Caki2 (cell line): ENCODE data around the gene MGAT5B. TPM values are rescaled to one million over a fixed set of nuclear protein-coding genes. Genes with fewer than 3 reads are reported as not detected.
"Not testable (repeated sequence)": the region's sequence is repeated elsewhere in the genome, so short reads cannot be mapped to it uniquely, and the experiment has no call there.

Source experiments
- DNase-seq: peaks from one replicate; pipeline ENCODE4 v3.0.0-alpha.2; 2015; ENCODE audit warnings: low read depth
- in situ Hi-C: cut with HindIII; loops from 2 replicates; pipeline ENCODE4 v1.10.0; 2016; ENCODE audit warnings: low sequenced_read_pairs, low pct_unique_long_range_greater_than_20kb, mixed read lengths
- total RNA-seq: library from RNA; depleted of rRNA; stranded (reverse); fragments of >200 nt; shearing (Covaris generic); gene quantifications from 2 replicates; pipeline ENCODE4 v1.2.3, GENCODE V29; 2014; ENCODE audit warnings: low replicate concordance; rRNA removed

MGAT5B gene
- 3.1 and 9.6 TPM in 2 replicates for total RNA-seq

DNA sequence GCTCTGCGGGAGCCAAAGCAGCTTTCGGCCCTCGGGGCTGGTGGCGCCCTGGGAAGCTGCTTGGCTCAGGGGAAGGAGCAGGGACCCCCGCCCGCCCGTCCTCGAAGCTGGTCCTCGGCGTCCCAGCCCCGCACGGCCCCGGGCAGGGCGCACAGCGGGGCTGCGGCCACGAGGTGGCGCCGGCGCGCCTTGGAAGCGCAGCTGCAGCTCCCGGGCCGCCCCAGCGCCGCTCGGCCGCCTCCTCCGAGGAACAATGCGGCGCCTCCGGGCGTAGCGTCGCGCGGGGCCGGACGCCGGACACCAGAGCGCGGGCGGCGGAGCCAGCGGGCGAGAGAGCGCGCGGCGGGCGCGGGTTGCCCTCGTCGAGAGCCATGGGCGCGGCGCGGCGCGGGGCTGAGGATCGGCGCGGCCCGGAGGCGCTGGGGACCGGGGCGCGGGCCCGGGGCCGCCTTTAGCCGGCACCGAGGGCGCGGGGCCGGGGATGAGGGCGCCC is at the start of gene MGAT5B:
TSS of gene MGAT5B (plus strand) at position 229 of the 493 bp plus-strand sequence. CDS start 626 bp downstream, outside the sequence.
- in situ Hi-C loops: no loop called here

GRCh38 chr17:76820039-76820438 is 48.2 kb upstream of the MGAT5B start:
- DNase-seq: no peak
- in situ Hi-C loops: no loop called here

More for the DNA sequence above, at the start of gene MGAT5B:
- peak; percentile 69 for DNase-seq

DNA sequence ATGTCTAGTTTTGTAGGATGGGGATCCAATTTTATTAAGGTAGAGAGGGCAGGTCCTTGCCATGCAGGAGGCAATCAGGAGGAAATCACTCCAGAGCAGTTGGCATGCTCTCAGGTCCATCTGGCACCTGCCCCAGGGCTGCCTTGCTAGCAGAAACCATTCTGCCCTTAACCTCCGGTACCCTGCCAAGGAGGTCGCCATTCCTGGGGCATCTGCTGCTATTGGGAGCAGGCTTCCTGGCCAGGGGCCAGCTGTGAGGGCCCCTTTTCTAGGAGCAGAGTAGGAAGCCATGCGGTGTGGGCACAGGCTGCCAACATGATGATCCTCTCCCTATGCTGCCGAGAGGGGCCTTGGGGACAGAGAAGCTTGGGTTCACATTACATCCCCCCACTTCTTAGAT is 47.6 kb upstream of the MGAT5B start:
- DNase-seq: no peak

DNA sequence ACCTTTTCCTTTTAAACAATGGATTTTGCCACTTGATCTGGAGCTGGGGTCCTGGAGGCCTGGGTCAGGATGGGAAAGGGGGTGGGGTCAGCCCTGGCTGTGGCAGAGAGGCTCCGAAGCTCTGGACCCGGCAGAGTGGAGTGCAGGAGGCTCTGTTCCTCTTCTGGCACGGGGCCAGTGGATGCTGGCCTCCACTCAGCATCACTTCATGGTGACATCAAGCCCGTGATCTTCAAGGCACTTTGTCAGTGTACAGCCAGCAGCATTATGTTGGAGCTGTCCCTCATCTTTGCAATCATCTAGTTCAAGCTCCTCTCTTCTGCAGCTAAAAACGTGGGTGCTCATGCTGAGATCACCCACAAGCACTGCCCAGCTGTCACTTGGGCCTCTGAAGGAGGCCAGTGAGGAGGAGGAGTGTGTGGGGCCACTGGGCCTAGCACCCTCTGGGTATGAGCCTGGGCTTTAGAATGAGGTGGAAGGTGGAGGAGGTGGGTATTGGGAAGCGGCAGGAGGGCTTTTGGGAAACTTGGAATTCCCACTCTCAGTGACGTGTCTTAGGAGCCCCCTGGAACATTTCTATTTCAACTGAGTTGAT is 45.9 kb upstream of the MGAT5B start:
- in situ Hi-C loops: no loop called here
- no peak for DNase-seq

More for the DNA sequence above, 47.6 kb upstream of the MGAT5B start:
- in situ Hi-C loops: no loop called here

GRCh38 chr17:76824093-76824492 is 44.1 kb upstream of the MGAT5B start:
- in situ Hi-C loops: no loop called here

DNA sequence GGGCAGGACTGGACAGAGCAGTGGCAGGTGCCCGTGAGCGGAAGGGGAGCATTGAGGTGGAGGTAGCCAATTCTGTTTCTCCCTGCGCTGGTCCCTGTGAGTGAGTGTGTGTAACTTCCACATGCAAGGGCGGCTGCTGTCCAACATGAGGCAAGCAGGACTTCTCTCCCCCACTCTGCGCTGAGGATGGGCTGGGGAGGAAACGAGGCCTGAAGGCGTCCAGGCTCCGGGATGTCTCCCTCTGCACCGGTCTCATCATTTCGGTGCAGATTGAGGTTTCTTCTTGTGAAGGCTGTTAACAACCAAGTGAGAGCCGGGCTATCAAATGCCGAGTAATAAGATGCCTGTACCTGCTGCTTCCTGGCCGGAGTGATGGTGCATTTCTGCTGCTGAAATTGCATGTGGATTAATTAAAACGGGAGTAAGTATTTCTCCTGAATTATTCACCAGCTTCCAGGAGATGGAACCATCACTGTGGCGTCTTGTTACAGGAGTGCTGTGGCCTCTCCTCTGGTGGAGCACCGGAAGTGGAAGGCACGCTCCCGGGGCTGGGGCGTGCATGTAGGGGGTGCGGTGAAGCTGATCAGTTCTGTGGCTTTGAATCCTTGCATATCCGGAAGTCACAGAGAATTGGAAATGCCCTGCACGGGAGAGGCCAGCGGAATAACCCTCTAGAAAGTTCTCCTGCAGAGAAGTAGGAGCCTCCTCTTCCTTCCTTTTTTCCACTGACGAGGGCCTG is 41.7 kb upstream of the MGAT5B start:
- in situ Hi-C loops: no loop called here

More at GRCh38 chr17:76824093-76824492, 44.1 kb upstream of the MGAT5B start:
- DNase-seq: peak; percentile 77

GRCh38 chr17:76827736-76828135 is 40.5 kb upstream of the MGAT5B start:
- in situ Hi-C loops: no loop called here
- DNase-seq: no peak

More for the DNA sequence above, 41.7 kb upstream of the MGAT5B start:
- DNase-seq: no peak

DNA sequence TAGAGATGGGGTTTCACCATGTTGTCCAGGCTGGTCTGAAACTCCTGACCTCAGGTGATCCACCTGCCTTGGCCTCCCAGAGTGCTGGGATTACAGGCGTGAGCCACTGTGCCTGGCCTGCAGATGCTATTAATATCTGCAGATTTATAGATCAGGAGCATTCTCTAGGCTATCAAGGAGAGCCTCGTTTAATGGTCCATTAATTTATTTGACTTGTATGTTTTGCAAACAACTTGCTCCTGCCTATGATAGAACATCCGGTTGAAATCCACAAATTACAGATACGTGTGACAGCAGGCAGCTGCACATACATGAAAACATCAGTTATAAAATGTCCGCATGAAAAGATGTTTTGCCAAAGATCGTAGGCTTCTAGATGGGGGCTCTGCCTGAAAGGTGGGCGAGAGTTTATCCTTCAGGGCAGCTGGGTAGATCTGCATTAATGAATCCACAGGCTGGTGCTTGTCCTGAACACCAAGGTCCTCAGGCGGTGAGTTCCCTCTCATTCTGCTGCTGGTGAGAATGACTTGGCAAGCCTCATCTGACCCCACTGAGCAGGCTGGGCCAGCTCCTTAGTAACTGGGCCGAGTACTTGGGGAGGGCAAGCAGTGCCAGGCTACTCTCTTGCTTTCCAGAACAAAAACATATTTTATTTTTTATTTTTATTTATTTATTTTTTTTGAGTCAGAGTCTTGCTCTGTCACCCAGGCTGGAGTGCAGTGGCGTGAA is 37.1 kb upstream of the MGAT5B start:
- in situ Hi-C loops: no loop called here

DNA sequence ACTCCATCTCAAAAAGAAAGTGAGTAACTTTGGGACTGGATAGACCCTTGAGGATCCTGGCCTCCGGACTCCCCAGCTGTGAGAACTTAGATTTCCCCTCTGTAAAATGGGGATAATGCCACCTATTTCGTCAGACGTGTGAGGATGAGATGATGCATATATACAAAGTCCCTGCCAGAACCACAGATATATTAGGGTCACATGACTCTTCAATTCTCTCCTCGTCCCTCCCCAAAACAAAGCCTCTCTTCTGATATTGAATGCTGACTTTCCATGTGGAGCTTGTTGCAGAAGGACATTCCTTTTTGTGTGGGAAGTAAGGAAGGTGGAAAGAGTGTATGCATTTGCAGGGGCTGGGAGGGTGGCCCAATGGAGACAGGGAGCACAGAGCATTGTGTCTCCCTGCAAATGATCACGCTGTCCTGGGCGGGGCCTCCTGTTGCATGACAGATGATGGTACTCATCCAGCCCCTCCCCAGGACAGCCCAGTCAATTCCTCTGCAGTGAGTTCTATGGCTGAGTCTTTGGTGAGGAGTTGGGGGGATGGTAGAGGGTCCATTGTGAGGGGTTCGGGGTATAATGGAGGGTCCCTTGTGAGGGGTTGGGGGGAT is 35.1 kb upstream of the MGAT5B start:
- in situ Hi-C loops: no loop called here
- no peak for DNase-seq

More for the DNA sequence above, 37.1 kb upstream of the MGAT5B start:
- DNase-seq: no peak

DNA sequence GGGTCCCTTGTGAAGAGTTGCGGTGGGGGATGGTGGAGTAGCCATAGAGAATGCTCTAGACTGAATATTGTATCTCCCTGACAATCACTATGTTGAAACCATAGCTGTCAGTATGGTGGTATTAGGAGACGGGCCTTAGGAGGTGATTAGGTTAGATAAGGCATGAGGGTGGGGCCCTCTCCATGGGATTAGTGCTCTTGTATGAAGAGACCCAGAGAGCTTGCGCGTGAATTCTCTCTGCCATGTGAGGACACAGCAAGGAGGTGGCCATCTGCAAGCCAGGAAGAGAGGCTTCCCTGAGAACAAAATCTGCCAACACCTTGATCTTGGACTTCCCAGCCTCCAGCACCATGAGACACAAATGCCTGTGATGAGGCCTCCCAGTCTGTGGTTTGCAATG is 34.5 kb upstream of the MGAT5B start:
- DNase-seq: no peak
- in situ Hi-C loops: no loop called here

- in situ Hi-C loops: no loop called here
- no peak for DNase-seq
Measured at GRCh38 chr17:76834870-76835269, 33.3 kb upstream of the MGAT5B start.

GRCh38 chr17:76840443-76840767 is 27.8 kb upstream of the MGAT5B start:
- in situ Hi-C loops: no loop called here
- DNase-seq: no peak

- no peak for DNase-seq
Measured at GRCh38 chr17:76840884-76841775, 27.1 kb upstream of the MGAT5B start.

GRCh38 chr17:76841776-76842405 is 26.3 kb upstream of the MGAT5B start:
- in situ Hi-C loops: no loop called here
- no peak for DNase-seq

More at GRCh38 chr17:76840884-76841775, 27.1 kb upstream of the MGAT5B start:
- in situ Hi-C loops: no loop called here

DNA sequence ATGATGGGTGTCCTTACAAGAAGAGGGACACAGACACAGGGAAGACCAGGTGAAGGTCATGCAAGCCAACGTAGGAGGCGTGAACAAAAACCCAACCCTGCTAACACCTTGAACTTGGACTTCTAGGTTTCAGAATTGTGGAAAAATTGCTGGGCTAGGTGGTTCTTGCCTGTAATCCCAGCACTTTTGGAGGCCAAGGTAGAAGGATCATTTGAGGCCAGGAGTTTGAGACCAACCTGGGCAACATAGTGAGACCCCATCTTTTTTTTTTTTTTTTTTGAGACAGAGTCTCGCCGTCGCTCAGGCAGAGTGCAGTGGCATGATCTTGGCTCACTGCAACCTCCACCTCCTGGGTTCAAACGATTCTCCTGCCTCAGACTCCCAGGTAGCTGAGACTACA is 25.1 kb upstream of the MGAT5B start:
- in situ Hi-C loops, DNase-seq: not testable (repeated sequence)

- no peak for DNase-seq
- in situ Hi-C loops: no loop called here
Measured at GRCh38 chr17:76843703-76844484, 24.3 kb upstream of the MGAT5B start.

DNA sequence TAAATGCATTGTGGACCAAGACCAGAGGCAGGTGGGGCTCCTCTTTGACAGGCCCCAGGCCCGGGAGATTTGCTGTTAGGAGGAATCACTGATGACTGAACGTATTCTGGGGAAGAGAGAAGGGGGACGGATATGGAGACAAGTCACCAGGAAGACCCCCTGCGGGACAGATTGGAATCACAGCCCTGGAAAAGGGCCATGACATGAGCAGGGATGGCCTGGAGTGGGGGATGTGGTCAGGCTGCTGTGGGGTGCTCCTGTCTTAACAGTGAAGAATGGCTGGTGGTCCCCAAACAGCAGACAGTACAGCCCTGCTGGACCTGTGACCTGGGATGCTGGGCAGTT is 23.7 kb upstream of the MGAT5B start:
- in situ Hi-C loops: no loop called here
- DNase-seq: no peak
